Thymus (tissue), 11 donors: Measurements from ENCODE around the gene OTULIN. TPM values are rescaled to one million over a fixed set of nuclear protein-coding genes. Genes with fewer than 3 reads are reported as not detected.

Experiments used
- DNase-seq, 9 donors: peaks; one replicate each; pipeline ENCODE4 v3.0.0-alpha.2; 2013; ENCODE audit warnings: low spot score in 9 of 9, low read depth in 6 of 9, missing footprints in 1 of 9
- H3K27ac ChIP-seq, 2 donors: one replicate each; pipeline ENCODE4 v1.5.1; 2013; ENCODE audit warnings: control low read depth in 1 of 2, low read depth in 1 of 2, low read length in 1 of 2, mild to moderate bottlenecking in 1 of 2, moderate library complexity in 1 of 2
- H3K27me3 ChIP-seq, 2 donors: one replicate each; pipeline ENCODE4 v1.5.1; 2013; ENCODE audit warnings: low read length in 1 of 2; ENCODE audit not compliant: control insufficient read depth in 2 of 2, insufficient read depth in 1 of 2
- H3K36me3 ChIP-seq, 2 donors: one replicate each; pipeline ENCODE4 v1.5.1; 2013; ENCODE audit warnings: low read length in 1 of 2, mild to moderate bottlenecking in 1 of 2, moderate library complexity in 1 of 2; ENCODE audit not compliant: control insufficient read depth in 2 of 2, insufficient read depth in 2 of 2
- H3K4me1 ChIP-seq, 2 donors: one replicate each; pipeline ENCODE4 v1.5.1; 2013; ENCODE audit warnings: low read length in 2 of 2; ENCODE audit not compliant: control insufficient read depth in 2 of 2, insufficient read depth in 2 of 2
- H3K4me3 ChIP-seq, 2 donors: one replicate each; pipeline ENCODE4 v1.5.1; 2013; ENCODE audit warnings: low read length in 2 of 2, control low read depth in 1 of 2, mild to moderate bottlenecking in 1 of 2
- H3K9me3 ChIP-seq, 2 donors: one replicate each; pipeline ENCODE4 v1.5.1; 2013; ENCODE audit warnings: low read length in 1 of 2, mild to moderate bottlenecking in 1 of 2; ENCODE audit not compliant: control insufficient read depth in 2 of 2, insufficient read depth in 1 of 2
- WGBS: extraction: QIAGEN DNeasy Blood & Tissue Kit; methylation state at CpG from one replicate; pipeline ENCODE4 v1.1.7; 2013; 5-methylcytosine and 5-hydroxymethylcytosine counted together
- polyA plus RNA-seq: library from polyadenylated mRNA; stranded (reverse); fragments of 200-250 nt; gene quantifications from one replicate; pipeline ENCODE4 v1.2.3, GENCODE V29; 2013
- total RNA-seq: library from RNA; stranded (reverse); fragments of 120-200 nt; gene quantifications from one replicate; pipeline ENCODE4 v1.2.4, GENCODE V29; 2013
- donor health status: healthy.

OTULIN gene
- total and polyA plus RNA-seq, 2 donors: 9.1 to 23.3 TPM

GRCh38 chr5:14696851-14697250, 32.3 kb downstream of the OTULIN start:
- H3K27me3 ChIP-seq: no peaks in the 10 kb centered on the region
- peaks cover 0 to 3% of the 10 kb centered on the region in 2 donors for H3K4me1 ChIP-seq
- no peaks in the 10 kb centered on the region for H3K9me3 ChIP-seq
- WGBS: 98% methylated on average over 3 of the region's 3 CpGs
- DNase-seq: no peak
- peaks cover 50 to 56% of the 10 kb centered on the region in 2 donors for H3K36me3 ChIP-seq
- no peak overlapping the region for H3K27ac ChIP-seq
- no peak overlapping the region for H3K4me3 ChIP-seq

GRCh38 chr5:14698495-14698894, 34.0 kb downstream of the OTULIN start:
- Histone ChIP-seq H3K27ac (no peak overlapping the region), H3K4me1 (peaks cover 0 to 3% of the 10 kb centered on the region in 2 donors), H3K27me3 (no peaks in the 10 kb centered on the region), H3K4me3 (no peak overlapping the region), H3K9me3 (no peaks in the 10 kb centered on the region), H3K36me3 (peaks cover 52 to 63% of the 10 kb centered on the region in 2 donors)
- 95% methylated on average over 1 of the region's 1 CpG for WGBS
- DNase-seq: no peak

- WGBS: 100% methylated on average over 2 of the region's 2 CpGs
- H3K36me3 ChIP-seq: peaks cover 46 to 59% of the 10 kb centered on the region in 2 donors
- no peak overlapping the region for H3K27ac ChIP-seq
- H3K9me3 ChIP-seq: no peaks in the 10 kb centered on the region
- DNase-seq: no peak
- no peak overlapping the region for H3K4me3 ChIP-seq
- H3K4me1 ChIP-seq: peaks cover 0 to 3% of the 10 kb centered on the region in 2 donors
- H3K27me3 ChIP-seq: no peaks in the 10 kb centered on the region
Observed at GRCh38 chr5:14699159-14699558, 34.6 kb downstream of the OTULIN start.

GRCh38 chr5:14699807-14700400, 35.4 kb downstream of the OTULIN start:
- DNase-seq: no peak
- Histone ChIP-seq H3K4me3 (no peak overlapping the region), H3K9me3 (no peaks in the 10 kb centered on the region), H3K27me3 (no peaks in the 10 kb centered on the region), H3K27ac (no peak overlapping the region), H3K36me3 (peaks cover 45 to 55% of the 10 kb centered on the region in 2 donors), H3K4me1 (peaks cover 0 to 3% of the 10 kb centered on the region in 2 donors)
- WGBS: 91% methylated on average over 8 of the region's 8 CpGs

GRCh38 chr5:14700478-14701436, 36.2 kb downstream of the OTULIN start:
- 81% methylated on average over 13 of the region's 13 CpGs for WGBS
- no peak overlapping the region for H3K27ac ChIP-seq
- no peak for DNase-seq
- H3K4me1 ChIP-seq: peaks cover 0 to 5% of the 10 kb centered on the region in 2 donors
- H3K27me3 ChIP-seq: no peaks in the 10 kb centered on the region
- no peak overlapping the region for H3K4me3 ChIP-seq
- H3K36me3 ChIP-seq: peaks cover 45 to 48% of the 10 kb centered on the region in 2 donors
- H3K9me3 ChIP-seq: no peaks in the 10 kb centered on the region

GRCh38 chr5:14701556-14701955, 37.0 kb downstream of the OTULIN start:
- Histone ChIP-seq H3K27ac (no peak overlapping the region), H3K4me3 (no peak overlapping the region), H3K4me1 (peaks cover 4 to 6% of the 10 kb centered on the region in 2 donors), H3K36me3 (peaks cover 40 to 45% of the 10 kb centered on the region in 2 donors), H3K9me3 (no peaks in the 10 kb centered on the region), H3K27me3 (no peaks in the 10 kb centered on the region)
- DNase-seq: no peak
- WGBS: 98% methylated on average over 10 of the region's 10 CpGs

GRCh38 chr5:14702238-14702839, 37.8 kb downstream of the OTULIN start:
- Histone ChIP-seq H3K27ac (peak overlapping the region in 1 of 2 donors; percentile 42), H3K4me3 (no peak overlapping the region), H3K9me3 (no peaks in the 10 kb centered on the region), H3K36me3 (peaks cover 35 to 40% of the 10 kb centered on the region in 2 donors), H3K27me3 (no peaks in the 10 kb centered on the region), H3K4me1 (peaks cover 8 to 14% of the 10 kb centered on the region in 2 donors)
- DNase-seq: no peak
- 94% methylated on average over 11 of the region's 11 CpGs for whole genome bisulfite sequencing

GRCh38 chr5:14705556-14705955, 41.0 kb downstream of the OTULIN start:
- Histone ChIP-seq H3K4me1 (peaks cover 8 to 22% of the 10 kb centered on the region in 2 donors), H3K27me3 (no peaks in the 10 kb centered on the region), H3K9me3 (no peaks in the 10 kb centered on the region), H3K4me3 (no peak overlapping the region), H3K27ac (no peak overlapping the region), H3K36me3 (peaks cover 26 to 38% of the 10 kb centered on the region in 2 donors)
- DNase-seq: no peak
- 98% methylated on average over 8 of the region's 8 CpGs for whole genome bisulfite sequencing

GRCh38 chr5:14706615-14707021, 42.1 kb downstream of the OTULIN start:
- H3K36me3 ChIP-seq: peaks cover 29 to 41% of the 10 kb centered on the region in 2 donors
- WGBS: 25% methylated on average over 6 of the region's 6 CpGs
- H3K27me3 ChIP-seq: no peaks in the 10 kb centered on the region
- H3K9me3 ChIP-seq: no peaks in the 10 kb centered on the region
- H3K4me1 ChIP-seq: peaks cover 8 to 22% of the 10 kb centered on the region in 2 donors
- peak in 7 of 9 donors; percentile 33 to 77 (median 38) for DNase-seq
- peak overlapping the region; percentile 11 to 56 for H3K27ac ChIP-seq
- no peak overlapping the region for H3K4me3 ChIP-seq
